HTR-8/SVneo (cell line): ENCODE measurements around the gene PRR16.
"Not testable (repeated sequence)": the region's sequence is repeated elsewhere in the genome, so short reads cannot be mapped to it uniquely, and the experiment has no call there.

Source experiments
- DNase-seq: peaks from one replicate; pipeline ENCODE4 v3.0.0; 2011; ENCODE audit warnings: low spot score, mixed read lengths; ENCODE audit not compliant: insufficient read length
- FAIRE-seq: peaks from 2 replicates; lab custom pipeline; 2011; peaks lifted over from hg19 to GRCh38; lab: Jason Lieb, UNC

The PRR16 gene

DNA sequence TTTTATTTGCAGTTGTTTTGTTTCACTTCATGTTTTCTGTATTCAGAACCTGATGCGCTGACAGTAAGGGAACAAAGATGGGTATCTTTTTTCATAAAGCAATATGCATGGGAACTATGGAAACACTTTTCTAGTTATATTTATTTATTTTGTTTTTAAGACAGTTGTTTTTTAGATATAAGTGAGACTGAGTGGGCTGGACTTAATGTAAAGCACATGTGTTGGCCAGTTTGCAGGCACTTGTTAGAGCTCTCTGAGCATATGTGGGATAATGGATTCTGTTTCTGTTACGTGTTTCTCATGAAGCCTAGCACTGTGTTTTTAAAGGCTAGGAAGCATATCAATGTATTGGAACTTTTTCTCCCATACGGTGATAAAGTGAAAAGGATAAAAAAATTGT lies 164.1 kb downstream of the PRR16 start:
- DNase-seq: no peak
- no peak for FAIRE-seq

DNA sequence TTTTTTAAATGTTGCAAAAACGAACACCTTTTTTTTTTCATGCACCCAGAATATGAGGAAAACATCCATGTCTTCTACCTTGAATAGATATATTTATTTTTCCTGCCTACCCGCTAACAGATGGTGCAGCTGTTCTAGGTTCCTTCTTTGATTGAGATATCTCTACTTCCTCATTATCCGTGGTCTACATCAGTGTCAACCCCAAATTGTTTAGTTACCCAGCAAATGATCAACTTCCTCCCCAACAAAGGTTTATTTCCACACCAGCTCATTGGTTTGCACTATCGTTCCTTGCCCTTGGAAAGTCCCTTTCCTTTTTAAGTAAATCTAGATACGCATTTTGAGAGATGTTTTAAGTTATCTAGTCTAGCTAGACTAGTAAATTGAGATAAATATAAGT lies 166.4 kb downstream of the PRR16 start:
- FAIRE-seq: no peak

DNA sequence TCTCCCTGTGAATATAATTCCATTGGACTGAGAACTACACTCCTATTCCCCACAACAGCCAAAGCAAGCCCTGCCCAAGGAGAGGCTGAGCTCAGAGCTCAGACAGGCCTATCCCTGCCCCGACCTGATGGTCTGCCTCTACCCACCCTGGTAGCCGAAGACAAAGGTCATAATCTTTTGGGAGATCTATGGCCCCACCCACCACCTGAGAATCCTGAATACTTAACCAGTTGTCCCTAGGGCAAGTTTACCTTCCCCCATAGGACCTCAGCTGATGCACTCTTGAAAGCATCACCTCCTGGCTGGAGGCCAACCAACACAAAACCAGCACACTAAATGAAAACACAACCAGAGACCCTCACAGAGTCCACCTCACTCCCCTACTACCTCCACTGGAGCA lies 167.5 kb downstream of the PRR16 start:
- DNase-seq: no peak
- FAIRE-seq: no peak

More for the DNA sequence above, 166.4 kb downstream of the PRR16 start:
- no peak for DNase-seq

DNA sequence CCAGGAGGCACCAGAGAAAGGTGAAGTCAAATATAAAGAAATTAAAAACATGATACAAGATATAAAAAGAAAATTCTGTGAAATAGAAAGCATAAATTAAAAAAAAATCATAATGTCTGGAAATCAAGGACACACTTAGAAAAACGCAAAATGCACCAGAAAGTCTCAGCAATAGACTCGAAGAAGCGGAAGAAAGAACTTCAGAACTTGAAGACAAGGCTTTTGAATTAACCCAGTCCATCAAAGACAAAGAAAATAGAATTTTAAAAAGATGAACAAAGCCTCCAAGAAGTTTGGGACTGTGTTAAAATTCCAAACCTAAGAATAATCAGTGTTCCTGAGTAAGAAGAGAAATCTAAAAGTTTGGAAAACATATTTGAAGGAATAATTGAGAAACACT lies 168.3 kb downstream of the PRR16 start:
- no peak for DNase-seq
- FAIRE-seq: no peak

DNA sequence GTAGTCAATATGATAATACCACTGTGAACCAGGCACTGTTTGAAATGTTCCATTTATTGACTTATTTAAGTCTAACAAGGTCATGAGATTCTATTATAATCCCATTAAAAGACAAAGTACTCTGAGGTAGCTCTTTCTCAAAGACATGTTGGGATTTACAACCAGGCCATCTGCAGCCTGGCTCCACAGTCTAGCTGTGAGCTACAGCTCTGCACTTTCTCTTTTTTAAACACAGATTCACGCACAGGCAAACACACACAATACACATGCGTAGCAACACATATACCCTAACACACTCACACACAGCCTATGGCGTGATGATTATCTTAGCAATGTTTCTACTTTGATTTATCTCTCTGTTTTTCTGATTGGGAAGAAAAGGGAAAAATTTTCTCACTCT lies 174.3 kb downstream of the PRR16 start:
- FAIRE-seq (no peak), DNase-seq (no peak)

DNA sequence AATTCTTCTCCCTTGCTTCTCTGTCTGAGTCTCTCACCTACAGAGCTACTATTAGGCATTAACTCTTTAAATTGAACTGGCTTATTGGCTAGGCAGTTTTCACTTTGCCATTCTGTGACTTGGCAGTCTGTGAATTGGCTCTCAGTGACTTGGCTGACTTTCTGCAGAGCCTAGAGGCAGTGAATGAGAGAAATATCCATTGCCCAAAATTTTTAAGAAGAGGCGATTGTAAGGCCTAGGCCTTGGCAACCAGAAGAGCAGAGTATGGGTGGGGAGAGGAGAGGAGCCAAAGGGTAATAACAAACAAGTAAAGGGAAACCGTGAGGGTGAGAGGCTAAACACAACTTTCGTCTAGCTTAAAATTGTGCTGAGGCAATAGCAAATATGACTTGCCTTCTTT lies 176.7 kb downstream of the PRR16 start:
- DNase-seq (no peak), FAIRE-seq (no peak)

DNA sequence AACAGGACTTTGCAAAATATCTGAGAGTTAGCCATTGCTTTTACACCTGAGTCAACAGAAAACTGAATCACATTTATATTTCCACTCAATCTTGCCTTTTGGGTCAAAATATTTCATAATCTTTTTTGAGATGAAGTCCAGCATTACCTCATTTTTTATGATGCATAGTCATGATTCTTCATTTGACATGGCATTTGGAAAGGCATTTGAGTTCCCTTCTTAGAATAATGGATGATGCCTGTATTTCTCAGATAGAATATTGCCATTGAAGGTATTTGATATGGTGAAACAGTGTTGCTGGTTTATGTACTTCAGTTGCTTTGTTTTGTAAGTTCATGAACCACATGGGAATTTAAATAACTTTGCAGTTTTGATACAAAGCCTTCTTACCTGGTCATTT lies 180.4 kb downstream of the PRR16 start:
- no peak for FAIRE-seq

DNA sequence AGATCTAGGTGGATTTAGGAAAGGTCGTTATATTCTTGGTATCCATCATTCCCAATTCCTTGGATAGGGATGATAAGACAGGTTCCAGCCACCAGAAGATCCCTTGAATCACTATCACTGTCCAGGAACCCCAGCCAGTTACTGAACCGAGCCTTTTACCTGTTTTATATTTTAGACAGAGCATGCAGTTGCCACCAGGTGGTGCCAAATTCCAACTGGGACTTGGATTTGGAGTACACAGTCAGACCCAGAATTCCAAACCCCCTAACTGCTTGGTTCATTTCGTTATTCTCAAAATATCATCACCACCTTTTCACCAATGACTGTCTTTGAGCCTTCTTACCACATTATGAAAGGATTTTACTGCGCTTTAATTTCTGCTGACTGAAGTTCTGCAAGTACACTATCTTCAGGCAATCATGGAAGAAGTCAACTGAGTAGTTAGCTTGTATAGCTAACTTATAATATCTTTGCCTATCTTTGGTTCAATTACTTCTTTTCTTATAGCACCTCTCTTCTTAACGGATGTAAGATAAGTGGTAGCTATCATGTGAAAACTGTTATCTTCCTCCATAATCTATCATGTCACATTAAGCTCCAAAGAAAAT lies 191.8 kb downstream of the PRR16 start:
- FAIRE-seq: no peak
- no peak for DNase-seq

More for the DNA sequence above, 180.4 kb downstream of the PRR16 start:
- DNase-seq: no peak

DNA sequence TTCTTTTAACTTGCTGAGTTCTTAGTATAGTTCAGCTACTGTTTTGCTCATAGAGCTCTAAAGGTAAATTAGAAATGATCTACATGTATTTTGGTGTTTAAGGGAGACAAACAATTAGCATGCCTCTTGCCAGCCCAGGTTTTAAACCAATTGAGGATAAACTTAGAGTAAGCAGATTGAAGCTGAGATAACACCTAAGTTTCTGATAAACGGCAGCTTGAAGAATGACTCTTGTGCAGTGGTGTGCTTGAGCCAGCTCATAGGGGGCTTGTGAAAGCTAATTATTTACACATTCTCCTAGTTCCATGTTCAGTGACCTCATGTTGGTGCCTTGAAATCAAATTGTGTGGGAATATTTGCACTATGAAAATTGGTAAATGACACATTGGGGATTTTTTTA lies 193.0 kb downstream of the PRR16 start:
- no peak for DNase-seq
- FAIRE-seq: no peak

DNA sequence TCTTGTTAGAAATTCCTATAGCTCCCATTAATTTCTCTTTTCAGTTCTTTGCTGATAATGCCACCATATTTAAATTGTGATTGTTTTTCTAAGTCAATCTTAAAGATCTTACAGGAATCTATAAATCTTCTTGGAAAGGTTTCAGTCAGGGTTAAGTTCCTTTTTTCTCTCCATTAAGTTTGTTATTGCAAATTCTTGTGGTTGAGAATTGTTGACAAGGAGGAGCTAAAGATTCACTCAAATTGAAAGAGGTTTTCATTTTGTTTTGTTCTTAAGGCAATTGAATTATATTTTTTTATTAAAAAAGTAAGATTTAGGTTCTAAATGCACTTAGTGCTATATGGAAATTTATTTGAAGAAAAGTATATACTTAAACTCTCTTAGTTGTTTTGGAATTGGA lies 213.4 kb downstream of the PRR16 start:
- no peak for FAIRE-seq
- DNase-seq: no peak

DNA sequence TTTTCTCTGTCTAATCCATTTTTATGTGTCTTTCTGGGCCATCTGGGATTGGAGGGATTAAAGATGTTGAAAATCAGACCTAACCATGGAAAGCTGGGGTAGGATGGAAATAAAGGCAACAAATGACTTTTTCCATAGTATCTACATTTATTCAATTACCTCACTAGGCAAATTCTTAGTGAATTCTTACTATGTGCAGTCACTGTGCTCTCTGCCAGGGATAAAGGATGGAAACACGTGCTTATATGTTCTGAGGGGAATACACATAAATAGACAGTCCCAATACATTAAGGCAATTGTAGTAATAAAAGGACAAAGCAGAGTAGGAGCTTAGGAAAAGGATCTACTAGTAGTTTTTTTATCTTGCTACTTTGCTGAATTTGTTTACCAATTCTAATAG lies 214.2 kb downstream of the PRR16 start:
- no peak for FAIRE-seq
- no peak for DNase-seq

DNA sequence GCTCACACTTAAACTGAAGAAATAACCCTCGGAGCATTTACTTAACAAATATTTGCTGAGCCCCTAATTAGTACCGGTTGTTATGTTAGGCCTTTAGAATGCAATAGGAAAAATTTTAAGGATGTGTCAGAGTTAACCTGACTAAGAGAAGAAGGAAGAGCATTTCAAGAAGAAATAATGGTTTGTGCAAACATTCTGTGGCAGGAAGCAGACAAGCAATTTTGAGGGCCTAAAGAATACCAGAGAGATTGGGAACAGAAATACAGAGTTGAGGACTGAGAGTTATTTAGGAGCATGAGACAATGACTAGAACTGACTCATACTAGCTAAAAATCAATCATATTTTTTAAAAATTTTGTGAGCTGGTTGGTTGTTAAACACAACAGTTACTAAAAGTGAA lies 218.8 kb downstream of the PRR16 start:
- FAIRE-seq: no peak
- no peak for DNase-seq

DNA sequence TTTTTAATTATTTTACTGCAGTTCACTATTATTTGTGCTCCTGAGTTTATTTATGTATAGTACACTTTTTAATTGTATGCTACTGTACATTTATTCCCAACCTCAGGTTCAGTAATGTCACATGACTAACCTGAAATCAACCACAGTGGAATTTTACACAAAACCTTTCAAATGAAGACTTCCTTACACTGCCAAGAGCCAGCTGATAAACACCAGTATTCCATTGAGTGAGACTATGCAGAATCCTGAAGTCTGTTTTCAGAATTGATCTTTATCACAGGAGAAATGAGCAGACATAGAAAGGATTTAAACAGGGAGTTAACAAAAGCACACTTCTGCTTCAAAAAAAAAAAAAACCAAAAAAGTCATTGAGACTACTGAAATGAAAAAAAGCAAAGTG lies 219.5 kb downstream of the PRR16 start:
- DNase-seq (no peak), FAIRE-seq (no peak)

DNA sequence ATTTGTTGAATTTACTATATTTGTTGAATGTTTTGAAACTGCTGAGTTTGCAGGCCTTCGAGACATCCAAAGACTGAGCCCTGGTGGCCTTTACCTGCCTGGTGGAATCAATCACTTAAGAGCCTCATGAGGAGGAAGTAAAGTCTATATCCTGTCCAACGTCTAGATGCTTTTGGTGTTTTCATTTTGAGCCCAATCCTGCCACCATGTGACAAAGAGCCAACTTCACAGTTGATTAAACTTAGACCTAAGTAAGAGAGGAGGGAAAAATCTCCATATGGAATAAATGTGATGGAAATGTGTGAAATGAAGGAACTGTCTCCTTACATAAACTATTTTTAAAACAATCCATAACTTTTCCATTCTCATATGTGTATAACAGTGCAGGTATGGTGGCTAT lies 220.1 kb downstream of the PRR16 start:
- no peak for FAIRE-seq
- no peak for DNase-seq

DNA sequence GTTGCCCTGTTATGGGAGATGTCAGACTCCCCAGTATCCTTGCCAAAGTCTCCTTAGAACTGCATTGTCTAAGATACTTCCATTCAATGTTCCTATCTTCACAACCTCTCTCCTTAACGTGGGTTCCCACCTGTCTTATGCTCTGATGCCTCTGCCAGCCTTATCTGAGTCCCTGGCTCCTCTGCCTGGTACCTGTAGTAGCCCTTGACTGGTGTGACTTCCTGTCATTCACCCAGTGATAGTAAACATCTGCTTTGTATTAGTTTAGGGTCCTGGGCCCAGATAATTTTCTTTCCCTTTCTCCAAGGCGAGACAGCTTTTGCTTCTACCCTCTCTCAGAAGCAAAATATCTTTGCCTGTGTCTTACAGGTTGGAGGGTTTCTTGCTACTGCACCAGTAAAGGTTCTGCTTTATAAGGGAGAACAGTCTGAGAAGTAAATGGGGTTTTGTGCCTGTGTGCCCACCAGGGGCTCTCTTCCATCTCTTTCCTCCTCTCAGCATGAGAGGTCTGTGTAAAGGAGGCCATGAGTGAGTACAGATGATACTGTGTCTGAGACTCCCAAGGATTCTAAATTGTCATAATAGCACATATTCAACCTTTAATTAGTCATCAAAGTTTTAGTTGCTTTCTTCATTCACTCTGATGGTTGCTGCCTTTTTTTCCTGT lies 220.8 kb downstream of the PRR16 start:
- FAIRE-seq (no peak), DNase-seq (no peak)

DNA sequence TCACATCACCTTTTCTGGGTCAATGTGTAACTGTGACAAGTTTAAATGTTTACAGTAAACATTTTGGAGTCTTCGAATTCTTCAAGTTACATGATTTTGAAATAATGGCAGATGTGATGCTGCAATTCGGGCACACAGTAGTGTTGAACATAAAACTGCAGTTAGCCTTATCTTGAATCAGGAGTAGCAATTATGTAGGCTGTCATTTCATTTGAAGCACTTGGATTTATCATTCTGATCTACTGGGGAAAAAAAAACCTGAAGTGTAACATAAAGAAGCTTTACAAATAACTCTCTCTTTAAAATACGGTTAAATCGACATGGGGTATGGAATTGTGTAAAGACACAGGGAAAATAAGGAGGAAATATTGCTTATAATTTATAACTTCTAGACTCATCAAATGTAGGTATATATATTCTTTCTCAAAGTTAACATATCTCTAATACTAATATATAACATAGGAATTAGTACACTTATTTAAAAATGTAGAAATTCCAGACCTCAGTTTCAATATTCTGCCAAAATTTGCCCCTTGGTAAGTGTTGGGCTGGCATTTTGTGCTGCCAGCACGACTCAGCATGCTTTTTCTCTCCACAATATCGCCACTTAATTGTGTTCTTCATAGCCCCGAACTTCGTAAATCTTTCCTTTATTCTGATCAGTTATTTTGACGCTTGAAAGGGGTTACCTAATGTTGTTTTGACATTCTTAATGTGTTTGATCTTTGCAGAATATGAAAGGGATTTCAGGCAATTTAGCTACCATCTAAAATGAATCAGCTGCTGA lies 226.7 kb downstream of the PRR16 start:
- DNase-seq: no peak
- no peak for FAIRE-seq

DNA sequence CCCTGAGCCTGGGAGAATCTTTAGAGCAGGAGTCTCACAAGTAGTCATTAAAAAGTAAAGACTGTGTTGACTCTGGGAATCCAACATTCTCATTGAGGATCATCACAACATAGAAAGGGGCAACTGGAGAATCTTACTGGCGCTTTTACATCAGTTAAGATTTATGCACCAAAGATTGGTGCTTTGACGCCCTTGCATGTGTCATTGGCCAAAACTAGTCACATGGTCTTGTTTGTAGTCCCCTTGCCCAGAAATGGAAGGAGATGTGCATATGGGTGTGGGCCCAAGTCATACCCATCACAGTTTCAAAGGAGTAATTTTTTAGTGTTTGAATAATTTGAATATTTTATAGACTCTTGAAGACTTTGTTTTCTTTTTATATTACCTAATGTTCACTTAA lies 228.2 kb downstream of the PRR16 start:
- DNase-seq (no peak), FAIRE-seq (no peak)

DNA sequence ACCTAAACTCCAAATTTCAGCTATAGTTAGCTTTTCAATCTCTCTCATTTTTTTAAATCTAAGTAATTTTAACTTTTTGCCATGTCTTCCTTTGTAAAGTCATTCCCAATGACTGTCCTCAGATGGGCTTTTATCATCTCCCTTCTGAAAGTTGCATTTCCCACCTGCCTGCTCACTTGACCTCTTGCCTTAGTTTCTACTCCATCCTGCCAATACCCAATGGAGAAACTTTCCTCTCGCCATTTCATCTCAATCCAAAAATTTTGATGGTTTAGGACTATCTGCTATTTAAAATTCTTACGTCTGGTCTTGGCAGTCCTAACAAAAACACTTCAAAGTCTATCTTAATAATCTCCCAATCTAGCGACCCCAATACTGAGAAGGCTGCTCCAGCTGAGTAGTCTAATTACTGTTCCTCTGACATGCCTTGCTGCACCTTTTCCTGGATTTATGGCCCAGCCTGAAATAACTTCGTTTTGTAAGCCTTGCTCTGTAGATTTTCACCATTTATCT lies 231.3 kb downstream of the PRR16 start:
- DNase-seq: no peak

DNA sequence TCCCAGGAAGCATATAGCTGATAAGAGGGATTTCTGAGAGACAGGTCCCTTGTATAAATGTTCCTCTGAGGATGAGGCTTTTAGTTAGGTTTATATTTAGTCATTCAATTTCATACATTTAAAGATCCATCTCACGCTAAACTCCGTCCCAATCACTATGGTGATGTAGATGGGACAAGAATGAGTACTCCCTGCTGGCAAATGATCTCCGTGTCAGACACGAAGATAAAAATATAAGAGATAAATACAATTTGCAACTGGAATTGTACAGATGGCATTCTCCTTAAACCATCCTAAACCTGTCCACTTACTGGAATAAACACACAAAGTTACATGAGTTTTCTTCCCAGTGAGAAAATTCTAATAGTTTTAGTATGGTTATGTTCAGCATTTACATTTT lies 233.0 kb downstream of the PRR16 start:
- no peak for DNase-seq
- no peak for FAIRE-seq

More for the DNA sequence above, 231.3 kb downstream of the PRR16 start:
- no peak for FAIRE-seq

DNA sequence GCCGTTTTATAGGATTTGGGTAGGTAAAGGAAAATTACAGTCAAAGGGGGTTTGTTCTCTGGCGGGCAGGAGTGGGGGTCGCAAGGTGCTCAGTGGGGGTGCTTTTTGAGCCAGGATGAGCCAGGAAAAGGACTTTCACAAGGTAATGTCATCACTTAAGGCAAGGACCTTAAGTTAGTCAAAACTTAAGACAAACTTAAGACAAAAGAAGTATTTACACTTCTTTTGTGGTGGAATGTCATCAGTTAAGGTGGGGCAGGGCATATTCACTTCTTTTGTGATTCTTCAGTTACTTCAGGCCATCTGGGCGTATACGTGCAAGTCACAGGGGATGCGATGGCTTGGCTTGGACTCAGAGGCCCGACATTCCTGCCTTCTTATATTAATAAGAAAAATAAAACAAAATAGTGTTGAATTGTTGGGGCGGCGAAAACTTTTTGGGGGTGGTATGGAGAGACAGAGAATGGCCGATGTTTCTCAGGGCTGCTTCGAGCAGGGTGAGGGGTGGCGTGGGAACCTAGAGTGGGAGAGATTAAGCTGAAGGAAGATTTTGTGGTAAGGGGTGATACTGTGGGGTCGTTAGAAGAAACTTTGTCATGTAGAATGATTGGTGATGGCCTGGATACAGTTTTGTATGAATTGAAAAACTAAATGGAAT lies 233.7 kb downstream of the PRR16 start:
- not testable (repeated sequence) for FAIRE-seq, DNase-seq

DNA sequence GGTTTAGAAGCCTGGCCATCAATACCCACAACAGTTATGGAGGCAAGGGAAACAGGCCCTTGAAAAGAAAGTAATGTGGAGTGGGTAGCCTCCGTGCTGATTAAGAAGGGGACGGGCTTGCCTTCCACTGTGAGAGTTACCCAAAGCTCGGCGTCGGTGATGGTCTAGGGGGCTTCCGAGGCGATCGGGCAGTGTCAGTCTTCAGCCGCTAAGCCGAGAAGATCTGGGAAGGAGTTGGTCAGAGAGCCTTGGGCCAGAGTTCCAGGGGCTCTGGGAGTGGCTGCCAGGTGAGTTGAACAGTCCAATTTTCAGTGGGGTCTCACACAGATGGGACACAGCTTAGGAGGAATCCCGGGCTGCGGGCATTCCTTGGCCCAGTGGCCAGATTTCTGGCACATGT lies 236.6 kb downstream of the PRR16 start:
- not testable (repeated sequence) for FAIRE-seq

More for the DNA sequence above, 236.6 kb downstream of the PRR16 start:
- not testable (repeated sequence) for DNase-seq
